ENCODE data around the gene SLC7A11. TPM values are rescaled to one million over a fixed set of nuclear protein-coding genes. Genes with fewer than 3 reads are reported as not detected.

The SLC7A11 gene
- total RNA-seq, 1 donor from 2014 or later, result 33.8 TPM

GRCh38 chr4:138140879-138141278 is 101.3 kb downstream of the SLC7A11 start:
- Histone ChIP-seq H2AFZ (ENCODE audit: low read depth, low read length) (no peak overlapping the region), H3K4me1 (ENCODE audit: insufficient read depth, low read length) (no peaks in the 10 kb centered on the region), H3K4me2 (ENCODE audit: low read length) (no peak overlapping the region), H4K20me1 (ENCODE audit: insufficient read depth, low read length) (no peaks in the 10 kb centered on the region), H3K36me3 (ENCODE audit: insufficient read depth, low read length) (no peaks in the 10 kb centered on the region), H3K79me2 (ENCODE audit: insufficient read depth, low read length) (no peaks in the 10 kb centered on the region), H3K27me3 (ENCODE audit: insufficient read depth, low read length) (no peaks in the 10 kb centered on the region), H3K9ac (ENCODE audit: low read length) (no peak overlapping the region), H3K27ac (ENCODE audit: low read depth, low read length) (no peak overlapping the region), H3K9me3 (ENCODE audit: insufficient read depth, low read depth, low read length) (no peaks in the 10 kb centered on the region), H3K4me3 (ENCODE audit: insufficient read depth, low read depth, low read length) (no peak overlapping the region)
- H3K4me3 Mint-ChIP-seq (ENCODE audit: unreplicated experiment), result no peak overlapping the region
- no peak for TF ChIP-seq CTCF (IDR thresholded peaks at IDR 0.05; ENCODE audit: insufficient read depth, low read depth, low read length)
- TF ChIP-seq EZH2 (IDR thresholded peaks at IDR 0.05; ENCODE audit: insufficient read depth, low read length), result no peak
- no peak for FAIRE-seq
- DNase-seq (ENCODE audit: low read depth), result no peak
- no peaks in the 10 kb centered on the region for H3K9me3 Mint-ChIP-seq (ENCODE audit: unreplicated experiment)
- H3K27ac Mint-ChIP-seq (ENCODE audit: unreplicated experiment), result no peak overlapping the region
- no peaks in the 10 kb centered on the region for H3K27me3 Mint-ChIP-seq (ENCODE audit: low read depth, unreplicated experiment)
- H3K4me1 Mint-ChIP-seq (ENCODE audit: low read depth, unreplicated experiment), result no peaks in the 10 kb centered on the region
- no peaks in the 10 kb centered on the region for H3K36me3 Mint-ChIP-seq (ENCODE audit: low read depth, unreplicated experiment)

GRCh38 chr4:138138774-138139173 is 103.4 kb downstream of the SLC7A11 start:
- H3K4me1 ChIP-seq (ENCODE audit: insufficient read depth, low read length), result no peaks in the 10 kb centered on the region
- H3K4me2 ChIP-seq (ENCODE audit: low read length), result no peak overlapping the region
- no peaks in the 10 kb centered on the region for H3K36me3 ChIP-seq (ENCODE audit: insufficient read depth, low read length)
- FAIRE-seq (no peak), DNase-seq (ENCODE audit: low read depth) (no peak)
- Mint-ChIP-seq H3K4me1 (ENCODE audit: low read depth, unreplicated experiment) (no peaks in the 10 kb centered on the region), H3K36me3 (ENCODE audit: low read depth, unreplicated experiment) (no peaks in the 10 kb centered on the region), H3K27me3 (ENCODE audit: low read depth, unreplicated experiment) (no peaks in the 10 kb centered on the region), H3K4me3 (ENCODE audit: unreplicated experiment) (no peak overlapping the region), H3K9me3 (ENCODE audit: unreplicated experiment) (no peaks in the 10 kb centered on the region), H3K27ac (ENCODE audit: unreplicated experiment) (no peak overlapping the region)
- no peak overlapping the region for H2AFZ ChIP-seq (ENCODE audit: low read depth, low read length)
- no peaks in the 10 kb centered on the region for H3K9me3 ChIP-seq (ENCODE audit: insufficient read depth, low read depth, low read length)
- no peak overlapping the region for H3K4me3 ChIP-seq (ENCODE audit: insufficient read depth, low read depth, low read length)
- no peaks in the 10 kb centered on the region for H3K79me2 ChIP-seq (ENCODE audit: insufficient read depth, low read length)
- no peak overlapping the region for H3K27ac ChIP-seq (ENCODE audit: low read depth, low read length)
- H3K27me3 ChIP-seq (ENCODE audit: insufficient read depth, low read length), result no peaks in the 10 kb centered on the region
- no peak for TF ChIP-seq EZH2 (IDR thresholded peaks at IDR 0.05; ENCODE audit: insufficient read depth, low read length)
- no peaks in the 10 kb centered on the region for H4K20me1 ChIP-seq (ENCODE audit: insufficient read depth, low read length)
- H3K9ac ChIP-seq (ENCODE audit: low read length), result no peak overlapping the region

- no peaks in the 10 kb centered on the region for H3K4me1 ChIP-seq (ENCODE audit: insufficient read depth, low read length)
- no peak overlapping the region for H3K4me3 Mint-ChIP-seq (ENCODE audit: unreplicated experiment)
- no peaks in the 10 kb centered on the region for H3K4me1 Mint-ChIP-seq (ENCODE audit: low read depth, unreplicated experiment)
- no peak overlapping the region for H3K27ac ChIP-seq (ENCODE audit: low read depth, low read length)
- no peak for FAIRE-seq
- no peaks in the 10 kb centered on the region for H3K27me3 Mint-ChIP-seq (ENCODE audit: low read depth, unreplicated experiment)
- H3K36me3 Mint-ChIP-seq (ENCODE audit: low read depth, unreplicated experiment), result no peaks in the 10 kb centered on the region
- H2AFZ ChIP-seq (ENCODE audit: low read depth, low read length), result no peak overlapping the region
- H3K36me3 ChIP-seq (ENCODE audit: insufficient read depth, low read length), result no peaks in the 10 kb centered on the region
- H3K4me3 ChIP-seq (ENCODE audit: insufficient read depth, low read depth, low read length), result no peak overlapping the region
- H3K9me3 ChIP-seq (ENCODE audit: insufficient read depth, low read depth, low read length), result no peaks in the 10 kb centered on the region
- no peak overlapping the region for H3K27ac Mint-ChIP-seq (ENCODE audit: unreplicated experiment)
- no peak overlapping the region for H3K4me2 ChIP-seq (ENCODE audit: low read length)
- peaks cover 17% of the 10 kb centered on the region for H3K9me3 Mint-ChIP-seq (ENCODE audit: unreplicated experiment)
- H3K79me2 ChIP-seq (ENCODE audit: insufficient read depth, low read length), result no peaks in the 10 kb centered on the region
- no peaks in the 10 kb centered on the region for H4K20me1 ChIP-seq (ENCODE audit: insufficient read depth, low read length)
- DNase-seq (ENCODE audit: low read depth), result no peak
- no peak for TF ChIP-seq EZH2 (IDR thresholded peaks at IDR 0.05; ENCODE audit: insufficient read depth, low read length)
- no peak for TF ChIP-seq CTCF (IDR thresholded peaks at IDR 0.05; ENCODE audit: insufficient read depth, low read depth, low read length)
- H3K27me3 ChIP-seq (ENCODE audit: insufficient read depth, low read length), result no peaks in the 10 kb centered on the region
- no peak overlapping the region for H3K9ac ChIP-seq (ENCODE audit: low read length)
Measured at GRCh38 chr4:138135610-138136009, 106.5 kb downstream of the SLC7A11 start.

Data from astrocyte (in vitro differentiated cells and primary cell).